GM12878 (cell line): ENCODE measurements around the gene LMO7. TPM values are rescaled to one million over a fixed set of nuclear protein-coding genes. Genes with fewer than 3 reads are reported as not detected.

Experiments
- ATAC-seq: fragments of 200-7000 bp; cut with Tn5 transposase; 3 replicates; pipeline ENCODE4 v1.9.1; 2020; ENCODE audit warnings: mild to moderate bottlenecking, moderate library complexity
- BruUV-seq: library from RNA; stranded (reverse); fragments of 400-500 nt; replicated peaks from 2 replicates; lab custom pipeline; 2021; lab: Mats Ljungman, UMichigan
- CTCF ChIA-PET: fragments of 300-600 bp; sonication (Branson Sonifier 250); formaldehyde crosslinking; extraction: SDS; loops from one replicate; lab custom pipeline; 2021; ENCODE audit warnings: inconsistent platforms; lab: Yijun Ruan, JAX
- POLR2A ChIA-PET: fragments of 350-600 bp; formaldehyde crosslinking; extraction: SDS; loops from one replicate; lab custom pipeline; 2021; ENCODE audit warnings: inconsistent platforms; lab: Charles Lee
- RAD21 ChIA-PET: fragments of 300-600 bp; sonication (Branson Sonifier 250); formaldehyde crosslinking; loops from one replicate; lab custom pipeline; 2023; ENCODE audit warnings: antibody characterized with exemption; ENCODE audit not compliant: unreplicated experiment; lab: Charles Lee
- SMC1A ChIA-PET: fragments of 300-600 bp; sonication (Branson Sonifier 250); formaldehyde crosslinking; loops from one replicate; lab custom pipeline; 2023; ENCODE audit not compliant: unreplicated experiment, uncharacterized antibody; lab: Charles Lee
- DNase-seq: peaks from one replicate; pipeline ENCODE4 v3.0.0-alpha.2; 2011; ENCODE audit warnings: low read depth, low spot score
- FAIRE-seq: peaks from 3 replicates; lab custom pipeline; 2011; peaks lifted over from hg19 to GRCh38; lab: Jason Lieb, UNC
- H2AFZ ChIP-seq: 2 replicates; pipeline ENCODE4 v1.6.0; 2011; ENCODE audit warnings: low read depth, low read length, control low read depth; ENCODE audit not compliant: control insufficient read depth
- H3K27ac ChIP-seq: 2 replicates; pipeline ENCODE4 v1.5.1; 2011; ENCODE audit warnings: control low read depth; ENCODE audit not compliant: control insufficient read depth, insufficient read depth
- H3K27me3 ChIP-seq, 2 experiments: replicated peaks in 1 of 2; 2 replicates each; pipeline versions ENCODE4 v1.6.0 to v1.6.1; 2011; ENCODE audit warnings: low read length in 1 of 2; ENCODE audit not compliant: control insufficient read depth in 2 of 2, insufficient read depth in 2 of 2
- H3K36me3 ChIP-seq, 2 experiments: 2 replicates each; pipeline ENCODE4 v1.5.1; 2011; ENCODE audit warnings: low read length in 1 of 2; ENCODE audit not compliant: control insufficient read depth in 2 of 2, insufficient read depth in 2 of 2
- H3K4me1 ChIP-seq: 2 replicates; pipeline ENCODE4 v1.6.1; 2011; ENCODE audit warnings: mild to moderate bottlenecking, low read length, moderate library complexity, mixed read lengths; ENCODE audit not compliant: control insufficient read depth, insufficient read depth
- H3K4me2 ChIP-seq: 2 replicates; pipeline ENCODE4 v1.6.0; 2011; ENCODE audit warnings: control low read depth; ENCODE audit not compliant: control insufficient read depth, insufficient read depth
- H3K4me3 ChIP-seq: fragments of 200-600 bp; sonication (generic); 2 replicates; pipeline ENCODE4 v1.5.1; 2016
- H3K79me2 ChIP-seq: 2 replicates; pipeline ENCODE4 v1.6.0; 2011; ENCODE audit warnings: low read length; ENCODE audit not compliant: control insufficient read depth, insufficient read depth
- H3K9ac ChIP-seq: 2 replicates; pipeline ENCODE4 v1.8.0; 2011; ENCODE audit warnings: low read length, control low read depth, mixed read lengths; ENCODE audit not compliant: control insufficient read depth, insufficient read depth
- H3K9me3 ChIP-seq: replicated peaks from 3 replicates; pipeline ENCODE4 v1.5.1; 2011; ENCODE audit warnings: mild to moderate bottlenecking, low read length; ENCODE audit not compliant: control insufficient read depth, insufficient read depth
- H4K20me1 ChIP-seq: 2 replicates; pipeline ENCODE4 v1.6.0; 2011; ENCODE audit not compliant: control insufficient read depth, insufficient read depth
- BCLAF1 ChIP-seq: fragments of 450-650 bp; IDR thresholded peaks from 2 replicates; pipeline ENCODE4 v1.6.1; 2017; ENCODE audit warnings: antibody characterized with exemption, mild to moderate bottlenecking, moderate library complexity
- CTCF ChIP-seq, 3 experiments: IDR thresholded peaks in 2 of 3; conservative IDR thresholded peaks in 1 of 3; 2 replicates each; pipeline ENCODE4 v1.5.1; 2011; ENCODE audit warnings: low read depth in 3 of 3, low read length in 3 of 3, mild to moderate bottlenecking in 3 of 3, control low read depth in 2 of 3, moderate library complexity in 2 of 3, inconsistent platforms in 1 of 3, mixed read lengths in 1 of 3; ENCODE audit not compliant: control insufficient read depth in 2 of 3, insufficient read depth in 1 of 3; ENCODE audit errors: extremely low read depth in 1 of 3
- HCFC1 ChIP-seq: fragments of 150-350 bp; IDR thresholded peaks from 2 replicates; pipeline ENCODE4 v1.6.1; 2014; ENCODE audit warnings: low read length
- LARP7 ChIP-seq: fragments of 450-650 bp; IDR thresholded peaks from 2 replicates; pipeline ENCODE4 v1.6.1; 2017; ENCODE audit warnings: mild to moderate bottlenecking
- POLR2AphosphoS5 ChIP-seq: IDR thresholded peaks from 2 replicates; pipeline ENCODE4 v1.6.1; 2011; ENCODE audit warnings: mild to moderate bottlenecking, low read length, inconsistent platforms
- RAD51 ChIP-seq: fragments of 450-650 bp; IDR thresholded peaks from 2 replicates; pipeline ENCODE4 v1.6.1; 2016; ENCODE audit warnings: moderate library complexity, mild to moderate bottlenecking, inconsistent platforms
- RELA ChIP-seq: fragments of 450-650 bp; IDR thresholded peaks from 2 replicates; pipeline ENCODE4 v1.8.0; 2014; ENCODE audit warnings: borderline replicate concordance; ENCODE audit not compliant: partially characterized antibody
- RELB ChIP-seq: fragments of 450-650 bp; IDR thresholded peaks from 2 replicates; pipeline ENCODE4 v1.6.1; 2017; ENCODE audit warnings: low read depth, mild to moderate bottlenecking, moderate library complexity
- SMAD5 ChIP-seq: IDR thresholded peaks from 2 replicates; pipeline ENCODE4 v1.6.1; 2016; ENCODE audit warnings: antibody characterized with exemption, low read depth
- SMC3 ChIP-seq: IDR thresholded peaks from 2 replicates; pipeline ENCODE4 v1.6.1; 2011; ENCODE audit warnings: low read length, improper control_type of control experiment, borderline replicate concordance
- TARDBP ChIP-seq: IDR thresholded peaks from 2 replicates; pipeline ENCODE4 v1.6.1; 2016; ENCODE audit warnings: borderline replicate concordance
- WGBS: methylation state at CpG from one replicate; pipeline ENCODE4 v1.1.6; 2016; ENCODE audit warnings: low lambda C conversion rate; ENCODE audit not compliant: insufficient replicate concordance, insufficient coverage; ENCODE audit errors: missing lambda C conversion rate; 5-methylcytosine and 5-hydroxymethylcytosine counted together
- in situ Hi-C: fragments of 300-500 bp; cut with MboI; formaldehyde crosslinking; loops from 9 replicates; pipeline ENCODE4 v1.14.3; 2018; ENCODE audit warnings: mixed read lengths
- intact Hi-C: fragments of 100-400 bp; cut with micrococcal nuclease; formaldehyde crosslinking; loops from one replicate; pipeline ENCODE4 v1.14.2; 2022; ENCODE audit not compliant: unreplicated experiment
- polyA plus RNA-seq, 11 experiments: library from polyadenylated mRNA; depleted of rRNA in 4 of 11; unstranded in 6 of 11; stranded (reverse) in 5 of 11; fragments of >200 nt; fragmentation: Nextera tagmentation in 4 of 11; fragmentation: Illumina TruSeq in 1 of 11; extraction: Ambion mirVana in 4 of 11; extraction: Trizol in 1 of 11; gene quantifications; 1 replicate in 1 of 11; 2 replicates in 10 of 11; pipeline versions ENCODE4 v1.2.1 to v1.2.3, GENCODE V29; 2011 to 2016; ENCODE audit warnings: inconsistent platforms in 2 of 11, missing spikeins in 2 of 11, low read depth in 1 of 11
- total RNA-seq, 4 experiments: library from RNA; depleted of rRNA in 3 of 4; stranded (reverse); fragments of >200 nt in 3 of 4; fragmentation: Illumina TruSeq in 1 of 4; extraction: Trizol in 1 of 4; gene quantifications; 2 replicates each; pipeline versions ENCODE4 v1.2.1 to v1.2.3, GENCODE V29; 2013 to 2021

LMO7 gene
- total and polyA plus RNA-seq, 10 of the 15 experiments (the other 5 are each of a cell fraction or from before 2014, with no cell fraction given), result 8.5 to 67.8 (median 36.8) TPM

- ATAC-seq (no peak), DNase-seq (no peak), FAIRE-seq (no peak)
- RAD21 ChIA-PET, result no interaction called here
- in situ Hi-C loops, result no loop called here
- Histone ChIP-seq H3K4me1 (peaks cover 23% of the 10 kb centered on the region), H3K36me3 (no peaks in the 10 kb centered on the region), H3K4me2 (no peak overlapping the region), H3K4me3 (no peak overlapping the region), H2AFZ (no peak overlapping the region), H3K27me3 (no peaks in the 10 kb centered on the region), H3K9me3 (no peaks in the 10 kb centered on the region), H3K9ac (no peak overlapping the region), H3K27ac (no peak overlapping the region), H4K20me1 (no peaks in the 10 kb centered on the region), H3K79me2 (no peaks in the 10 kb centered on the region; the same call in 1 of the 2 replicates)
- CTCF ChIA-PET, result interaction anchor here (0.6 to 0.9 kb wide), 3 partner anchors 11 to 1612 kb away, joined by 4 read pairs; no protein-coding TSS in a partner anchor
- intact Hi-C loops, result no loop called here
- no TSS peak for BruUV-seq
- POLR2A ChIA-PET, result no interaction called here
- WGBS, result 100% methylated on average over 1 of the region's 2 CpGs
- TF ChIP-seq HCFC1 (no peak), LARP7 (no peak), POLR2AphosphoS5 (no peak), BCLAF1 (no peak), RELA (no peak), RAD51 (no peak), SMC3 (no peak), RELB (no peak), SMAD5 (no peak), TARDBP (no peak), CTCF (IDR thresholded peaks at IDR 0.05 in 2 of 3, conservative IDR thresholded peaks at IDR 0.05 in 1 of 3; ENCODE audit: control insufficient read depth in 2 of 3, extremely low read depth in 1 of 3, insufficient read depth in 1 of 3, low read depth in 3 of 3, low read length in 3 of 3) (no peak)
- SMC1A ChIA-PET, result interaction anchor here (0.7 to 1.2 kb wide), 3 partner anchors 11 to 45 kb away, joined by 3 to 4 read pairs (median 3); no protein-coding TSS in a partner anchor
These were observed 14.9 kb downstream of the LMO7 start for GRCh38 chr13:75651013-75651412.
